NCI-H1105 treated with DMSO at 0.1 percent for 48 hours (cell line): ENCODE results near the gene NFYC.

ENCODE experiments used
- DNase-seq: peaks from one replicate; lab custom pipeline; 2025; lab: John Stamatoyannopoulos, UW

The NFYC gene

DNA sequence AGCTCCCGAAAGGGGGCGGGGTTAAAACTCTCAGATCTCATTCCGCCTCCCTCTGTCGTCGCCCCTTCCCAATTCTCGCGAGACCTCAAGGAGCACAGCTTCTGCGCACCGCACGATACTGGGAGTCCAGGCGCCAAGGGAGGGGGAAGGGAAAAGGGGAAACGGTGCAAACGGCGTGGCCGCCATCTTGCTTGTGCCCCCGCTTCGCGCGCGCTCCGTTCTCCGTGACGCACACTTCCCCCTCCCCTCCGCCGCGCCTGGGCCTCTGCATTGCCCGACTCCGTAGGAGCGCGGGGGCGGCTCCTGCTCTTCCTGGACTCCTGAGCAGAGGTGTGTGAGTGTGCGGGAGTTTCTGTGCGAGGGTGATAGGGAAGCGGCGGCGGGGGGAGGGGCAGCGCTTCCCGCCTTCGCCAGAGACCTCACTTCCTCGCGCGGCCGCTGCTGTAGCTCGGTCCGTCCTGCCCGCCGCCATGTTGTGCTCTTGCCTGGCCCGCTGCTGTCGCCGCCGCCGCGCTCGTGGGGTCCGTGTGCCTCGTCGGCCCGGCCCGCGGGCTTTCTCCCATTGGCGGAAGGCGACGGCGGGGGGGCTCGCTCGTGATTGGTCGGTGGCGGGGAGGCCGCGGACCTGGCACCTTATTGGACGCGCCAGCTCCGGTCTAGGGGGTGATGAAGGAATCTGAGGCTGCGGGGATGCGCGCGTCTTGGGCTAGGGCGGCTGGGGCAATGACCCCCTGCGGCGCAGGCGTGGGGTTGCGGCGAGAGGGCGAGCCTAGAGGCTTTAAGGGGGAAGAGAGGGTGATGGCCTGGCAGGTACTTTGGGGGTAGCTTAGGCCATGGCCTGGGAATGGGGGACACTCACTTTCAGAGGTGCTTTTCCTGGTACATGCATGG is at the start of gene NFYC:
Gene NFYC (plus strand): TSS at position 167 of the 891 bp plus-strand sequence. CDS start 47,140 bp downstream, outside the sequence.
- peak; percentile 98 for DNase-seq

DNA sequence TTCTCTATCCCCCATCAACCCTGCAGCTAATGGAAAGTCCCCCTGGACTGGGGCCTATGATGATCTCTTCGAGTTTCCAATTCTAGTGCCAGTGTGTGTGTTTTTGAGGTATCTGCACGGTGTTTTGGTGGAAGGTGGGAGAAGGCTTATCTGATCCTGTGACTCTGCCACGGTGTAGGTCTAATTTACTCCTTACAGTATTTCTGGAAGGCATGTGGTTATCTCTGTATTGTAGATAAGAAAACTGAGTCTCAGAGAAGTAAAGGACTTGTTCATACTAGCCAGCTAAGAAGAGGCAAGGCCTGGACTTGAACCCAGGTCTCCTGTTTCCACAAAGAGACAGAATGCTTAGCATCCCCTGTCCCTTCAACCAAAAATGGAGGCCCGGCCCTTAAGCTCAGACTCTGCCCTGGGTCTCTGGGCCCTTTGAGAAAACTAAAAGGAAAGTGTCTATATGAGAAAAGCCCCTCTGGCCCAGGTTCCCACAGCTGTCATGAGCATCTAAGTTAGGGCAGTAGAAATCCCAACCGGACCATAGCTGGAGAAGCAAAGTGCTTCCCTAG is 46.3 kb upstream of the NFYC start:
- no peak for DNase-seq

DNA sequence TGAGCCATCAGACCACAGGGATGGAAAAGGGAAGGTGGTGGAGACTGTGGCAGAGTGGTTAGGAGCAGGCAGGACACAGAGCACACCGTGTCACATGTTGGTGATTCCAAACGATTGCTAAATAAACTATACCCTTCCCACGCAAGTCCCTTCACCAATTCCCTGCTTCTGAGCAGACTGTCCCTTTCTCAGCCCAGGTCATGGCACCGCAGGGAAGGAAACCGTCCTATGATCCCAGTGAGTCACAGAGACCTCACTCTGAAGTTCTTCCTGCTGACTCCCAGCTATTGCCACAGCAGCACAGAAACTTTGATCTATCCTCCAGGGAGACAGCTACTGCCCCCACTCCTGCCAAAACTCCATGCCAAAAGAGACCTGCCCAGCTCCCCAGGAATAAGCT is 45.2 kb upstream of the NFYC start:
- DNase-seq, result no peak

DNA sequence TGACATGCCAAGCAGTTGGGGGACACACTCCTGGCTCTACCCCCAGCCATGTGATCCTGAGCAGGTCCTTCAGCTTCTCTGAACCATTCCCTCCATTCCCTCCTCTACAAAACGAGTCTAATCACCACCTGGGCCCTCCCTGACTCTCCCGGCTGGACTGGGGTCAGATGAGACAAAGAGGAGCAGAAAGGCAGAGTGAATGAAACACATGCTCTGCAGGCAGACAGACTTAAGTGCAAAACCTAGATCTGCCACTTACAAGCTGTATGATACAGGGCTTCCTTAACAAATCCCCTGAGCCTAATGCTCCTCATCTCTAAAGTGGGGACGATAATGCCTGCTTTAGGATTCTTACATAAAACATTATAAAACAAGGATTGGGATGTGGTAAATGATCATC is 43.3 kb upstream of the NFYC start:
- no peak for DNase-seq

DNA sequence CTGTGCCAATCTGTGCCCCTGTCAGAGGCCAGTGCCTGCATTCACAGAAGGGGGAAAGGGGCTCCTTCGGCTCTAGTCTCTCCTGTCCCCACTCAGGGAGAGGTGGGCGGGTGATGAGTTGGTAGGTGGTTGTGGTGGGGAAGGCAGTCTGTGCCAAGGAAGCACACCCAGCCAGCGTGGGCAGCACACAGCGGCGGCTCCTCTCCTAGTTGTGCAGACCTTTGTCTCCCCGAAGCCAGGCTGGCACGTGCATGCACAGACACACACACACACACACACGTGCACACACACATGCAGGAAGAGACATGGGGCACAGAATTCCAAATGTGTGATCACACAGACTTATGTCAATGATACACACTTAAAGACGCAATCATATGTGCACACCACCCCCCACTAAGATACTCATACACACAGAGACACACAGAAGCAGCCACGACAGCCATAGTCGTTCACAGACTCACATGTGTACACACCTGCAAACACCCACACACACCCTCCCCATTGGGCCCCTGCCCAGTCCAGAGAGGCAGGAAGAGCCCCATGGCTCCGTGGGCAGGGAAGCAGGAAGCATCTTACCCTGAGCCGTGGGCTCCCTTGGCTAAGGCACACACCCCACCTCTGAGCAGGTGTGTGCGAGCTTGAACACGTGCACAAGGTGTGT is 42.4 kb upstream of the NFYC start:
- no peak for DNase-seq

DNA sequence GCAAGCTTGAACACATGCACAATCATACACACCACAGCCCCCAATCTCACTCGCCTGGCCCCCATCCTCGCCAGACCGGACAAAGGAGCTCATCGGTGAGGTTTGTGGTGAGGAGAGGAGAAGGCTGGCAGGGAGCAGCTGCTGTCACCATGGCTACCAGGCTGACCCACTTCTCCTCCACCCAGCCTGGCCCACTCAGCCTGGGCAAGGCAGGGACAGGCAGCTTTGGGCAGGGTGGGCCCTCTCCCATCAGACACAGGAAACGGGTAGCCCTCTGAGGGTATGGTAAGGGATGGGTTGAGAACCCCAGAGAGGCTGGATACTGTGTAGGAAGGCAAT is 41.9 kb upstream of the NFYC start:
- no peak for DNase-seq

DNA sequence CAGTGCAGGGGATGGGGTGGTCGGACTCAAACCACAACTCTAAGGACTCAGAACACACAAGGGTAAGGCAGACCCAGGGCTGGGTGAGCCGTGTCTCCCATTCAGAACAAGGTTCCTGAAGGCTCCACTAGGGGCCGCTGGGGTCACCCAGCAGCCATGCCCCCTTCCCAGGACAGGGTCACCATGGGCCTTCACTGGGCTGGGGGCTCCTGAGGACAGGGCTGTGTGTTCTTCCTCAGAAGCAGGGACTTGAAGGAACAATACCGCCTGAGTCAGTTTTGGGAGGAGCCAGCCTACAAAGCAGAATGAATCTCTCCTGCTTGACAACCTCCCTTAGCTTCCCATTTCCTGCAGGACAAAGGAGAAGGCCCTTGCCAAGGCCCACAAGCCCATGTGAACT is 41.4 kb upstream of the NFYC start:
- DNase-seq, result no peak

DNA sequence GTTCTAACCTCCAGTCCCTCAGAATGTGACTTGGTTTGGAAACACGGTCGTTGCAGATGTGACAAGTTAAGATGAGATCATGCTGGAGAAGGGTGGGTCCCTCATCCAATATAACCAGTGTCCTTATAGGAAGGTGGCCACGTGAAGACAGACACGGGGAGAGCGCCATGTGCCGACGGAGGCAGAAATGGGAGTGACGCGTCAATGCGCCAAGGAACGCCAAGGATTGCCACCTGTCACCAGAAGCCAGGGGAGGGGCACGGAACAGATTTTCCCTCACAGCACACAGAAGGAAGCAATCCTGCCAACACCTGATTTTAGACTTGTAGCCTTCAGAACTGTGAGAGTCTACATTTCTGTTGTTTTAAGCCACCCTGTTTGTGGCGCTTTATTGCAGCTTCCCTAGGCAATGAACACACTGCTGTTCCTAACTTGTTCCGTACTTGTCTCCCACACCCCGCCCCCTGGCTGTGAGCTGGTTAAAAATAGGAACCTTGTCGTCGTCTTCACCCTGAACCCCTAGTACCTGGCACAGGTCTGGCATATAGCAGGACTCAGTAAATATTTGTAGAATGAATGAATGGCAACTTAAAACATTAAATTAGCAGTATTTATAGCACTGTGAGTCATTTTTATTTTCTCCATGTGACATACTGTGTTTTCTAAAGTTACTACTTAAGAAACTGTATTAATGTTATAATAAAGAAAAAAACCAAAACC is 40.2 kb upstream of the NFYC start:
- no peak for DNase-seq

DNA sequence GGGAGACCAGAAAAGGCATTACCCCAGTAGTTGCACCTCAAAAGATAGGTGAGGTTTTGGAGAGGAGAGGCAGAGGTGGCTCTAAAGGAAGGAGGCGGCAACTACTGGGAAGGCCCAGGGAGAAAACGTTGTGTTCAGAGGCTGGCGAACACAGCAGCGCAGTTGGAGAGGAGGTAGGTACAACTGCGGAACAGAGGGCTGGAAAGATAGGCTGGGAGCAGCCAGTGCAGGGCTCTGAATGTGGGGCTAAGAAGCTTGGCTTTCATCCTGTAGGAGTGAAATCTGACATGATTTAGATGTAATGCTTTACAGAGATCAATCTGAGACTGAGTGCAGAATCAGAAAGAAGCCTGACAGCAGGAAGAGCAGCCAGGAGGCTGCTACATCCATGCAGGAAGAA is 39.0 kb upstream of the NFYC start:
- DNase-seq, result no peak

DNA sequence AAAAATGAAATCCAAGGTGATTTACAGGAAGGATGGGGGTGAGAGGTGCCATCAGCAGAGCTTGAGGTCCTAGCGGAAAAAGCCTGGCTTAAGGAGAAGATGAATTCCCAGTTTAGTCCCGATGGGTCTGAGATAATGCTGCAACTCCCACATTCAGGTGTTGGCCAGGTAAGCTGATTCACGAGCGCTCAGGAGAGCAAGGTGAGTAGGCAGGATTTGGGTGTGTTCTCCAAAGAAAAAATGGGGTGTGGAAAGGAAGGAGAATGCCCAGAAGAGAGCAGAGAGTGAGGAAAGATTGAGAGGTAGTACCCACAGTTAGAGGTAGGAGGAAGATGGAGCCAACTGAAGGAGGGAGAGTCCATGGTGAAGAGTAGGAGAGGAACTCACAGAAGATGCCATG is 38.5 kb upstream of the NFYC start:
- DNase-seq, result no peak

DNA sequence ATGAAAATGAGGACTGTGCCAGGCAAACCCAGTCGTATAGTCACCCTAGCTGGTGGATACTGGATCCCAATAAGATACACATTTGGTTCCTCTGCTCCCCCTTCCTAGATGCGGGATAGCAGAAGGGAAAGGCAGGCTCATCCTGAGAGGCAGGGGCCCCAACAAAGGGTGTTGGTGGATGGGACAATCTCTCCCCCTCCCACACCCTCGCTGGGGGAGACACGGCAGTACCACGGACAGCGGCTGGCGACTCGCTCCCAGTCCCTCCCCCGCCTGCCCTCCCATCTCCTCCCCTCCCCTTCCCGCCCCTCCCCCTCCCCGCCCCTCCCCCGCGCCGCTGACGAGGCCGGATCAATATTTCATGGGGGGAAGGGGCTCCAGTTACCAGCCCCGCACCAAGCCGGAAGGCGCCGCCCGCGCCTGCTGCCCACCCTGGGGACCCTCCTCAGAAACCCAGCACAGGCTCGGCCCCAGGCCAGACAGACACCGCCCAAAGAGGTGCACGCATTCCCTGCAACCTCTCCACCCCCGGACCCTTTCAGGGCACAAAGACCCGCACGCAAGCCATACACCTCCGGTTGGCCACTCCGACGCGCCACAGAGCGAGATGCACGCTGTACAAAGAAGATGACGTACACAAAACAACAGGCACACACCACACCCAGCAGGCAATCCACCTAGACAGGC is 37.5 kb upstream of the NFYC start:
- DNase-seq, result no peak

DNA sequence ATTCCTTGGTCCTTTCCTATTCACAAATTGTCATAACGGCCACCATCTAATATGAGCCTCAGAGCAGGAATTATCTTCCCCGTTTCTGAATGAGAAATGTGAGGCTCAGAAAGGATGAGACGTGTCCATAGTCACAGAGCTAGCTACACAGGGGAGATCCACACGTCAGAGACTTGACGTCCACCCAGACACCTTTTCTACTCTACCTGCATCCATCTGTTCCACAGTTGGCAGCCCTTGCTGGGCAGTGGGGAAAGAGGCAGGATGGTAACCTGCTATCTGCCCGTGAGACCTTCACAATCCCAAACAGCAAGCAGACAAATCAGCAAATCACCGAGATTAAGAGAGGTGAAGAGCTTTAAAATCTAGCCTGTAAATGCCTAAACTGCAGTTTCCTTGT is 34.5 kb upstream of the NFYC start:
- DNase-seq, result no peak

DNA sequence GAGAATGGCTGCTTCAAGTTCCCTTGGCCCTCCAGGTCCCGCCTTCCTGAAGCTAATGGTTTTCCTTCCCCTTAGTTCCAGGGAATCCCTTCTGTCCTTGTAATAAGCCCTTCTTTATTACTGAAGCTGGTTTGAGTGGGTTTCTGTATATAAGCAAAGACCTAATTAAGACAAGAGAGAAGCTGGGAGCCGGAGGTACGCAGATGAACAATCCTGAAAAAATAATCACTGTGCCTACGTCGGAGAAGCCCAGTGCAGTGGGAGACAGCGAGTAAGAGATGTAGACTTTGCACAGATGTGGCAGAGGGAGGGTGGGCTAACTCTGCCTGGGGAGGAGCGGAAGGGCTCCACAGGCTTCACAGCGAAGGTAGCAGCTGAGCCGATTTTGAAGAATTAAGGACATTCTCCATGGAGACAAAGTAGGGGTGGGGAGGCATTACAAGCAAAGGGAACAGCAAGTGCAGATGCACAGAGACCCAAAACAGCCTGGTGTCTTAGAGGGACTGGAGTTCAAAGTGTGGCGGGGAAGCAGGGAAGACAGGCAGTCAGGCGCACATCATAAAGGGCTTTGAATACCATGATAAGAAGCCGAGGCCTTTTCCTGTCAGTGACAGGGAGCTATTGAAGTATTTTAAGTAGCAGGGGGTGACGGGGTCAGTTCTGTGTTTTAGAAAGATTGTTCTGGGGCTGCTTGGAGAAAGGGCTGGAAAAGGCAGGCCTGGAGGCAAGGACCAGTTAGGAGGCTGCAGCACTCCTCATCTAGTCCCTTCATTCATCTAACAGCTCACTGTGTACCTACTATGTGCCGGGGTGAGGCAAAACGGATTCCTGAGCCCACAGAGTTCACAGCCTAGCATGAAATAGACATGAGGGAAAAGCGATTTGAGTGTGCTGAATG is 32.5 kb upstream of the NFYC start:
- no peak for DNase-seq

DNA sequence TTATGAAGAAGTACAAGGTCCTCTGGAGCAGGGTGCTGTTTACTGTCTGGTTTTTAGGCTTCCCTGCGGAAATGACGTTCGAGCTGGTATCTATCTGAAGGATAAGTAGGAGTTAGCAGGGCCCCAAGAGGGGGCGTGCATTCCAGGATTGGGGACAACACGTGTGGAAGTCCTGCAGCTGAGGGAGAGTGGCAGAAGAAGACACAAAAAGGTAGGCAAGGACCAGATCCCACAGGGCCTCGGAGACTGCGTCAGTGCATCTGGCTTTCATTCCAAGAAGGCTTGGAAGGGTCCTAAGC is 31.9 kb upstream of the NFYC start:
- no peak for DNase-seq

DNA sequence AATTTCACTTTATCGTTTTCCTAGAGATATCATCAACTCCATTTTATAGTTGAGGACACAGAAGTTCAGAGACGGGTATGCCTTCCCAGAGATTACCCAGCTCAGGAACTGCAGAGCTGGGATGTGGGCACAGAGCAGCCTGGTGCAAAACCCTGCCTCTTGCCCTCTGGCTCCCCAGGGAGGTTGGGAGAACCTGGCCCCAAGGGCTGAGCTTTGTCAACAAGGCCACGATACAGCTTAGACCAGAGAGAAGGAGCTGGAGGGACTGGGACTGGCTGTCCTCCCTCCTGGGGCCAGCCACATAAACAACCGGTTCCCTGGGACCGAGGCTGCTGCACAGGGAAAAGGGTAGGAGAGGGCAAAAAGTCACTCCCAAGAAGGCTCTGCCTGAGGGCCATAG is 29.8 kb upstream of the NFYC start:
- no peak for DNase-seq

DNA sequence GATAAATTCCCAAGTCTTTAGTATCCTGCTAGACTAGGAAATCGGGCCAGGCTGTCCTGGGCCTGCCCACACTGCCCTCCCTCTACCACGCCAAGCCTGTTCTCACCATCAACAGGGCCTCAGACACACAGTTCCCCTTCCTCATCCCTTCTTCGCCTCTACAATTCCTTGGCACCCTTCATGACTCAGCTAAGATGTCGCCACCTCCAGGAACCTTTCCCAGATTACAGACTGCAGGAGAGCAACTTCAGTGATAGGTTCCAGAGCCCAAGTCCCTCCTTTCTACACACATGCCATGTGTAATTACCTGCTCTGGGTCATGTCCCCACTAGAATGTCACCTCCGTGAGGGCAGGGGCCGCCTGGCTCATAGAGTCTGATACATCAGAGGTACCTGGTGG is 29.4 kb upstream of the NFYC start:
- no peak for DNase-seq

DNA sequence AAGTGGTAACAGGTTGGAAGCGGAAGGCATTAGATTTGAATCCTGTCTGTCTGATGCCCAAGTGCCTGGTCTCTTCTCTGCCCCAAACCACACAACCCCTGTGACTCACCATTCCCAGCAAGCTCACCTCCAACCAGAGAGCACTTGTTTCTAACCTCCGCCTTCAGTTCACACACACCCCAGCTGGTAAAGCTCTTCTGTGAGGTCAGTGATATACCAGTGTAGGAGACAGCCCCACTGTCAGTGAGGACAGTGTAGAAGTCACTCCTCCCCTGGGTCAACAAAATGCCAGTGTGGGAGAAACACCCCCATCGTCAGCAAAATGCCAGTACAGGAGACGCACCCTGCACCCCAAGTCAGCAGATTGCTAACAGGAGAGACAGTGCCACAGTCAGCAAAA is 28.6 kb upstream of the NFYC start:
- DNase-seq, result no peak

DNA sequence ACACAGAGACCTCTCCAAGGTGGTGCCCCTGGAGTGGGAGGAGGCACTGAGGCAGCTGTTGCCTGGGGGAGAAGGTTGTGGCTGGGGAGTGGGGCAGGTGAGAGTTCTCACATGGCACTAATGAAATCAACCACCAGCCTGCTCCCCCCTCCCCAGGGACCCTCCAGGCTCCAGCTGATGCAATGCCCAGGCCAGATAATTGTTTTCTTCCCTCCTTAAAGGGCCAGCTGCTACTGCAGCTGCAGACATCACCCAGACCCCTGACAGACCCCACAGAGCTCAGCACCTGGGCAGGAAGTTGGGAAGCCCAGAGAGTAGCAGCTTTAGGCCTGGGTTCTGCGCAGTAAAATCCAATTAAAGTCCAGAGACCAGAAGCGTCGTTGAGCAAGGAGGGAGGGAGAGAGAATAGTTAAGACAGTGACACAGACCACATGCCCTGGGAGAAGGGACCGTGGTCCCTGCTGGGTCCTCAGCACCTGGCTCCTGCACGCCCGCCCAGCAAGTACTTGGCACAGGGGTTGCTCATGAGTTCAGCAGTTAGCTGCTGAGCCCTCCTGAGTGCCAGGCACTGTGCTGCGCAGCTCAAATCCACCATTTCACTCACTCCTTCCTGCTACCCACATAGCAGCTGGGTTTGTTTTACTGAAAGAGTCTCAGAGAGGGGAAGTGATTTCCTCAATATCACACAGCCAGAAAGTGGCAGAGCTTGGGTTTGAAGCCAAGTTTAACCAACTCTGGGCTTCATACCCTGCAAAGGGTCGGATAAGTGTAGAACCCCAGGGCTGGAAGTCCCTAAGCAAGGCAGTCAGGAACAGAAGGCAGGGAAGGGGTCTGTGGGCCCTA is 28.0 kb upstream of the NFYC start:
- DNase-seq, result peak; percentile 70

DNA sequence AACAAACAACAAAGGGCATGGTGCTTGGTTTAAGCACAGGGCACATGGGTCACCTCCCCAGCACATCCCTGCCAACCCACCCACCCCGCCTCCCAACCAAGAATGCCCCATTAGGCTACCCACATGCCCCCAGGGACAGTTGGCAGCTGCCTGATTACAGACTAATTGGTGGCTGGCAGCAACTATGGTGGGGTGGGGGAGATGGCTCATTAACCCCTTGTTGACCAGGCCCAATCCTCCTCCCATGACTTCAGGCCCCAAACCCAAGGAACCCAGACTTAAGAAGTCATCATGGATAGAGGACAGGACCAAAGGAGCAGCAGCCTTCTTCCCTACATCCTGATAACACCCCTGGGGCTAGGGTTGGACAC is 27.4 kb upstream of the NFYC start:
- DNase-seq, result peak; percentile 63

DNA sequence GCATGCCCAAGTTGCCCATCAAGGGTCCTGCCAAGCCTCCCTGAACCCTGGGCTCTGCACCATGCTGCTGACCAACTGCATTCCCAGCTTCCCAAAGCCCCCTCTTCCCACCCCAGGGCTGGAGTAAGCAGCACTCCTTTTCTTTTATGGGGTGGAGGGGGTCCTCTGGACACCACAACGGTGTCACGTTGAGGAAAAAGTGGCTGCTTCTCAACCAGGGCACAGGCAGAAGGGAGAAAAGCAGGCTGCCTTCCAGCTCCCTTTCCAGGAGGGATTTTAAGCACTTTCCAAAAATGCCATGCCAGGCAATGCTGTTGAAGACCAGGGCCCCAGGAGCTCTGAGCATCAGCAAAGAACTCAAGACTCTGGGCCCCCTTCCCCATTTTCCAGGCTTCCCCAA is 26.7 kb upstream of the NFYC start:
- DNase-seq, result no peak
